Stomach (tissue), 4 donors: ENCODE results near the gene KIZ.

Experiments used
- CTCF ChIP-seq, 7 experiments: fragments of 450-650 bp in 4 of 7; fragments of 200-600 bp in 3 of 7; sonication (generic) in 3 of 7; IDR thresholded peaks; one replicate each; pipeline ENCODE4 v1.5.1; 2016 to 2019; ENCODE audit warnings: antibody characterized with exemption in 7 of 7, control low read depth in 2 of 7, mild to moderate bottlenecking in 1 of 7
- EP300 ChIP-seq: sonication (generic); formaldehyde crosslinking; IDR thresholded peaks from one replicate; pipeline ENCODE4 v1.6.1; 2017; ENCODE audit warnings: antibody characterized with exemption
- POLR2A ChIP-seq, 4 donors: fragments of 450-650 bp; IDR thresholded peaks; one replicate each; pipeline ENCODE4 v1.6.1; 2016; ENCODE audit warnings: antibody characterized with exemption in 4 of 4, control low read depth in 2 of 4, mild to moderate bottlenecking in 1 of 4, moderate library complexity in 1 of 4

GRCh38 chr20:21179757-21180156, 53.9 kb downstream of the KIZ start:
- no peak for TF ChIP-seq EP300
- TF ChIP-seq CTCF (IDR thresholded peaks at IDR 0.05): no peak
- TF ChIP-seq POLR2A (IDR thresholded peaks at IDR 0.05): no peak
